ENCODE data around the gene NOC3L. TPM values are rescaled to one million over a fixed set of nuclear protein-coding genes. Genes with fewer than 3 reads are reported as not detected.
A peak's percentile ranks its signal among the peaks of the same experiment; 100 is the strongest.

Gene NOC3L
- total and polyA plus RNA-seq, 2 of the 4 experiments (the other 2 are of a cell fraction): 11.9 to 26.5 TPM

- Histone ChIP-seq H3K27me3 (ENCODE audit: control insufficient read depth, insufficient read depth, low read length) (no peaks in the 10 kb centered on the region), H2AK9ac (replicated peaks; ENCODE audit: low read depth, low read length, poor library complexity) (peak overlapping the region; percentile 2), H4K20me1 (ENCODE audit: insufficient read depth, low read length) (no peaks in the 10 kb centered on the region), H3K79me1 (ENCODE audit: low read depth in 1 of 2, low read length in 2 of 2) (peaks cover 0 to 31% of the 10 kb centered on the region in 2 experiments; a peak in 3 of 4 replicates), H2AFZ (replicated peaks; ENCODE audit: low read length, poor library complexity) (peak overlapping the region; percentile 97), H3K9me1 (ENCODE audit: insufficient read depth, low read length) (no peaks in the 10 kb centered on the region; the same call in 1 of the 2 replicates), H2BK5ac (ENCODE audit: low read depth, low read length, poor library complexity, severe bottlenecking) (peak overlapping the region; percentile 25), H3K4ac (ENCODE audit: low read depth, low read length) (0 out of 2 replicates have a peak overlapping the region, but pooled peaks have one; percentile 26), H3K4me1 (ENCODE audit: control insufficient read depth, insufficient read depth, low read length) (no peaks in the 10 kb centered on the region), H3K4me3 (ENCODE audit: insufficient read depth, low read depth, low read length) (peak overlapping the region; percentile 83), H2BK20ac (ENCODE audit: low read depth, low read length) (no peak overlapping the region), H3K4me2 (ENCODE audit: low read depth, low read length) (peak overlapping the region; percentile 92), H3K14ac (replicated peaks; ENCODE audit: low read depth, low read length) (peak overlapping the region; percentile 13; the same call in 1 of the 2 replicates), H4K8ac (ENCODE audit: low read depth in 2 of 2, low read length in 2 of 2) (peak overlapping the region in 1 of 2 experiments; percentile 17; a peak in 1 of 4 replicates), H4K91ac (ENCODE audit: insufficient read depth, low read depth, low read length) (no peak overlapping the region), H3K27ac (ENCODE audit: insufficient read depth, low read length) (peak overlapping the region; percentile 90), H4K5ac (ENCODE audit: low read depth, low read length) (peak overlapping the region; percentile 14; the same call in 1 of the 2 replicates), H2AK5ac (ENCODE audit: low read depth, low read length) (no peak overlapping the region), H2BK15ac (ENCODE audit: low read depth, low read length) (no peak overlapping the region), H2BK120ac (ENCODE audit: low read depth, low read length) (no peak overlapping the region), H3K56ac (ENCODE audit: extremely low read depth, insufficient read depth, low read length) (peak overlapping the region; percentile 55; the same call in 1 of the 2 replicates), H3K36me3 (ENCODE audit: control insufficient read depth, insufficient read depth, low read length) (no peaks in the 10 kb centered on the region), H3K18ac (ENCODE audit: low read depth, low read length) (peak overlapping the region; percentile 2; the same call in 1 of the 2 replicates), H3K9ac (ENCODE audit: low read depth, low read length) (peak overlapping the region; percentile 79), H3K23ac (ENCODE audit: low read depth, low read length) (peak overlapping the region; percentile 14; the same call in 1 of the 2 replicates), H3K9me3 (ENCODE audit: control insufficient read depth, insufficient read depth, low read length) (no peaks in the 10 kb centered on the region)
- CTCF ChIA-PET: interaction anchor here (1.1 to 1.3 kb wide), 2 partner anchors 8 to 41 kb away, joined by 3 to 5 read pairs; no protein-coding TSS in a partner anchor
- in situ Hi-C loops (cut with MboI; ENCODE audit: low sequenced_read_pairs) (no loop called here), intact Hi-C loops (cut with micrococcal nuclease) (loop anchor here (2.0 kb wide), 3 partner anchors 41 to 141 kb away; partner anchors contain the start of genes HELLS and NOC3L), dilution Hi-C loops (cut with HindIII; ENCODE audit: low sequenced_read_pairs, unreplicated experiment) (no loop called here)
- POLR2A ChIA-PET (ENCODE audit: unreplicated experiment): no interaction called here
- WGBS, 2 experiments (ENCODE audit: extremely low coverage in 2 of 2, insufficient read length in 1 of 2): 0% methylated on average over 24 of the region's 51 CpGs; no CpG with 5 or more reads in 1 of the 2 experiments
- ATAC-seq (ENCODE audit: low read depth) (peak; percentile 22), DNase-seq (peak; percentile 67)
- no TSS peak for BruUV-seq (replicated peaks)
- TF ChIP-seq POLR2A (IDR thresholded peaks at IDR 0.05; ENCODE audit: low read depth, low read length) (no peak), FOS (IDR thresholded peaks at IDR 0.05; ENCODE audit: low read depth, low read length) (no peak), RCOR1 (IDR thresholded peaks at IDR 0.05; ENCODE audit: insufficient replicate concordance, low read length) (no peak), ELK1 (IDR thresholded peaks at IDR 0.05; ENCODE audit: borderline replicate concordance, low read depth, low read length) (no peak), MAFK (IDR thresholded peaks at IDR 0.05; ENCODE audit: low read depth, low read length) (peak; percentile 14; the same call in 1 of the 2 replicates), MAZ (IDR thresholded peaks at IDR 0.05; ENCODE audit: borderline replicate concordance, low read depth, low read length) (0 out of 2 replicates have a peak, but pooled peaks have one; percentile 27), CTCF (conservative IDR thresholded peaks at IDR 0.05; ENCODE audit: low read depth, low read length) (no peak), CHD1 (IDR thresholded peaks at IDR 0.05; ENCODE audit: low read depth, low read length) (no peak), RAD21 (IDR thresholded peaks at IDR 0.05; ENCODE audit: low read length) (no peak), CEBPB (IDR thresholded peaks at IDR 0.05; ENCODE audit: low read depth, low read length) (peak; percentile 59; the same call in 1 of the 2 replicates), NFE2L2 (IDR thresholded peaks at IDR 0.05; ENCODE audit: low read depth, low read length) (no peak), MXI1 (IDR thresholded peaks at IDR 0.05; ENCODE audit: borderline replicate concordance, low read depth, low read length) (no peak), USF2 (IDR thresholded peaks at IDR 0.05; ENCODE audit: low read depth, low read length) (no peak)
Observed at GRCh38 chr10:94403380-94404213, 40.9 kb upstream of the NOC3L start.
